NB4 (cell line): Measurements from ENCODE around the gene DSCAML1.

Source experiments
- CTCF ChIP-seq: IDR thresholded peaks from one replicate; pipeline ENCODE4 v1.5.1; 2012; ENCODE audit warnings: low read depth, low read length
- POLR2A ChIP-seq: IDR thresholded peaks from 2 replicates; pipeline ENCODE4 v1.6.1; 2011; ENCODE audit warnings: mild to moderate bottlenecking; ENCODE audit not compliant: insufficient read length; ENCODE audit errors: extremely low read depth

DNA sequence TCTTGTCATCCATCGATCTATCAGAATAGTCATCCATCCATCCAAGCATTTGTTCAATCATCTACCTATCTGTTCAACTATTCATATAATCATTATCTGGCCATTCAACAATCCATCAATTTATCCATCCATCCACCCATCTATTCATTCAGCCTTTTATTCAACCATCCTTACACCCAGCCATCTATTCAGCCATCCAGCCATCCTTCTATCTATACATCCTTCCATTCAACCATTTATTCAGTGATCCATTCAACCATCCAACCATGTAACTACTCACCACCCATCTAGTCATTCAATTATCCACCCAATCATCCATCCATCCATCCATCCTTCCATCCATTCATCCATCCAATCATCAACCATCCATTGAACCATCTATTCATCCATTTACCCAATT lies 362.5 kb downstream of the DSCAML1 start:
- TF ChIP-seq CTCF (no peak), POLR2A (no peak)
